ENCODE measurements around the gene EGFLAM.

Gene EGFLAM

DNA sequence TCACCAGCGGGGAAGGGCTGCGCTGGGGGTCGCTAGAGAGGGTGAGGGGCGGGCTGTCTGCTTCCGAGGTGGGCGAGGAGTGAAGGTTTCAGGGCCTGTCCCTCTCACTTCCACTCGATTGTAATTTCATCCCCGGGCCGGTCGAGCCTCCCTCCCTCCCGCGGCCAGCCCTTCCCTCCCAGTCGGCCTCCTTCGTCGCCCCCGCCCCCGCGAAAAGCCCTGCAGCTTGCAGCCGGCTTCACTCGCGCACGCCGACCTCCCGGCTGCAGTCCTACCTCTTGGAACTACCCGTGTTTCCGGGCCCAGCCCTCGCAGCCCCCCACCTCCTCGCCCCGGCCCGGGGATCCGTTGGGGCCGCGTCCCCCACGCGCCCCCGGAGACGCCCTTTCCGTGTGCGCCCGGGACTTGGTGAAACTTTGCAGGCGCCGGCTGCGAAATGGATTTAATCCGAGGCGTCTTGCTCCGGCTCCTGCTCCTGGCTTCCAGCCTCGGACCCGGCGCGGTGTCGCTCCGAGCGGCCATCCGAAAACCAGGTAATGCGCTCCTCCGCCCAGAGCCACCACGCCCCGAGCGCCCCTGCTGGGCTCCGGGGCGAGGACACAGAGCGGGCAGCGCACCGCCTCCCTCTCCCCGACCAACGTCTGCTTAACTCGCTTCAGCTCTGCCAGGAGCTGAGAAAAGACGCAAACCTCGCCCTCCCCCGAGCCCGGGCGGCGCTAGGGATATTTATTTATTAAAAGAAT, at the start of gene EGFLAM:
TSS of gene EGFLAM (plus strand) at position 241 of the 743 bp plus-strand sequence. CDS start at position 437, 196 bp downstream.
- no peak within 1 kb of the TSS for H3K4me3 ChIP-seq (ENCODE audit: low read length)
- TF ChIP-seq ZNF274 (IDR thresholded peaks at IDR 0.05; ENCODE audit: low read depth, low read length): no peak

DNA sequence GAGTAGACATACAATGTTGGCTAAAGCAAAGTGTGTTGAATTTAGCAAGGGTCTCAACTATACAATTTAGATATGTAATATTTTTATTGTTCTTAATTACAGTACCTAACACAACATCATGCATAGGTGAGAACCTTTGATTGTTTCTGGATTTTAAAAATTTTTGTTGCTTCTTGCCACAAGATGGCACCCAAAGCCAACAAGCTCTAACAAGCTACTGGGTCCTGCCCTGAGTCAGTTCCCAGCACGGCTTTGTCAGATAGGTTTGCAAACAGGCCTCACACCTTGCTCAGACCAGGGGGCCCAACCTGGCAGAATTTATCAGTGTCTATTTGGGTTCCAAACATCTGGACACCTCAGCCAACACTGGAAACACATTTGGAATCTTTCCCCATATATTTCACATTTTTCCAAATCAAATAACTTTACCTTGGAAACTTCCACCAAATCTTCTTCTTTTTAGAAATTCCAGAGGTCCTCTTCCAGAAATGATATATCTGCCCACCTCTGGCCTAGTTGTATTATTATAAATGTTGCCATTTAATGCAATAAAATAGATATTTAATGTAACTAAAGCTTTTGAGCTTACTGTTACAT, 49.5 kb upstream of the EGFLAM start:
- TF ChIP-seq ZNF274 (IDR thresholded peaks at IDR 0.05; ENCODE audit: low read depth, low read length): no peak

DNA sequence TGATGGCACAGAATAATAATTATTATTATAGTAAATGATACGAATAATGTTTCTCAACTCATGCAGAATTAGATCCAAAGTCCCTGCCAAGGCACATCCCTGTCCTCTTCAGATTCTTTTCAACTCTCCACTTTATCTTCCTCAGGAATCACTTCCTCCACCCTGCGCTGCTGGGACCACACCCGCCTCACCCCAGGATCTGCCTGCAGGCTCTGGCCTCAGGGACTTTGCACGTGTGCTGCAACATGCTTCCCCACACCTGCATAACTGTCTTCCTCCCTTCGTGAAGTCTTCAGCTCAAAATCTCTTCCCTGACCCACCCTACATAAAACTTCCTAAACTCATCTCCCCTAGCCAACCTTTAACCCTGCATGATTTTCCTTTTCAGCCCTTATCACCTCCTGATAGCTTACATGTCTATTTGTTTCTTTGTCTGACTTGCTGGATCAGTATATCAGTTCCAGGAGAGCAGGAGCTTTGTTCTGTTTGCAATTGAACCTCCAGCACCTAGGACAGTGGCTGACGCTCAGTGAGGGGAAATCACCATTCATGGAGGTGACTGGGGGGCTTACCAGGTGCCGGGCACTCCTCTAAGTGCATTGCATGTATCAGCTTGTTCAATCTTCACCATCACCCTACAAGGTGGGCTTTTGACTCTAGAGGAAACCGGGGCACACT, 47.5 kb upstream of the EGFLAM start:
- no peak overlapping the region for H3K4me3 ChIP-seq (ENCODE audit: low read length)
- no peak for TF ChIP-seq ZNF274 (IDR thresholded peaks at IDR 0.05; ENCODE audit: low read depth, low read length)

More for the DNA sequence above, 49.5 kb upstream of the EGFLAM start:
- H3K4me3 ChIP-seq (ENCODE audit: low read length): no peak overlapping the region

DNA sequence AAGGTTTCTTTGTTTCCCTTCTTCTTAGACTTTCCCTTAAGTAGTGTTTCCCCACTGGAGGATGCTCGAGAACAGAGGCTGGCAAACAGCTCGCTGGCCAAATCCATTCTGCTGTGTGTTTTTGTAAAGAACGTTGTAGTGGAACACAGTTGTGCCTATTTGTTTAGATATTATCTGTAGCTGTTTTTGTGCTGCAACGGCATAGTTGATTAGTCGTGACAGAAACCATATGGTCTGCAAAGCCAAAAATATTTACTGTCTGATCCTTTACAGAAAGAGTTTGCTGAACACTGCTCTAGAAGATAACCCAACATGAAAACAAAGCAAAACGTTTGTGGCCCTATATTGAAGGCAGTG, 47.0 kb upstream of the EGFLAM start:
- TF ChIP-seq ZNF274 (IDR thresholded peaks at IDR 0.05; ENCODE audit: low read depth, low read length): no peak
- no peak overlapping the region for H3K4me3 ChIP-seq (ENCODE audit: low read length)

DNA sequence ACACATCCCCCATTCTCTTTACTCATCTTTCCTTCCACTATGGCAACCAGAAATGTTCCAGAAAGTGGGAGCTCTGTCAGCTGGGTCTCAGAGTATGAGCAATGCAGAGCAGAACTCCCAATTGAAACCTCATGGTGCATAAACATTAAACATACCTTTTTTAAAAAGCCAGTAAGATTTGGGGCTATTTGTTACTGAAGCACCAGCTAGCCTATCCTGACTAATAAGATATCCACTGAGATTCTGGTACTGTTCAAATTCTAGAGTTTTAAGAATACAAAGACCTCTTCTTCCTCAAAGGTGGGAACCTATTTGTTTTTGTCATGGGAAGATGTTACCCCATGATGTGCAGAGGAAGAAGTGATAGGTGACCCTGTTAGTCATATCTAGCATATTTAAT, 46.1 kb upstream of the EGFLAM start:
- no peak overlapping the region for H3K4me3 ChIP-seq (ENCODE audit: low read length)
- no peak for TF ChIP-seq ZNF274 (IDR thresholded peaks at IDR 0.05; ENCODE audit: low read depth, low read length)

GRCh38 chr5:38226091-38226490, 32.3 kb upstream of the EGFLAM start:
- no peak for TF ChIP-seq ZNF274 (IDR thresholded peaks at IDR 0.05; ENCODE audit: low read depth, low read length)
- no peak overlapping the region for H3K4me3 ChIP-seq (ENCODE audit: low read length)

DNA sequence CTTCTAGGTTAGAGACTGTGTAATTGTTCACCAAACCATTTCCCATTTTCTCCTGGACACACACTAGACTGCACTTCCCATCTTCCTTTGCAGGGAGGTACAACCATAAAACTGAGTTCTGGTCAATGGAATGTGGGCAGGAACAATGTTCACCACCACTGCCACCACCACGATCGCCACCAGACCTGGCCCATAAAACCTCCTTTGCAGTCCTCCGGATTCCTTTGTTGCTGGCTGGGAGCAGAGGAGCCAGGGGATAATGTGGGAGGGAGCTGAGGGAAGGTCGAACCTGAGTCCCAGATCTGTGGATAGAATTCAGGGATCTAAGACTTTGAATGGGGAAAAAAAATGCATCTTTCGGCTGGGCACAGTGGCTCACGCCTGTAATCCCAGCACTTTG, 29.4 kb upstream of the EGFLAM start:
- no peak overlapping the region for H3K4me3 ChIP-seq (ENCODE audit: low read length)
- TF ChIP-seq ZNF274 (IDR thresholded peaks at IDR 0.05; ENCODE audit: low read depth, low read length): no peak

DNA sequence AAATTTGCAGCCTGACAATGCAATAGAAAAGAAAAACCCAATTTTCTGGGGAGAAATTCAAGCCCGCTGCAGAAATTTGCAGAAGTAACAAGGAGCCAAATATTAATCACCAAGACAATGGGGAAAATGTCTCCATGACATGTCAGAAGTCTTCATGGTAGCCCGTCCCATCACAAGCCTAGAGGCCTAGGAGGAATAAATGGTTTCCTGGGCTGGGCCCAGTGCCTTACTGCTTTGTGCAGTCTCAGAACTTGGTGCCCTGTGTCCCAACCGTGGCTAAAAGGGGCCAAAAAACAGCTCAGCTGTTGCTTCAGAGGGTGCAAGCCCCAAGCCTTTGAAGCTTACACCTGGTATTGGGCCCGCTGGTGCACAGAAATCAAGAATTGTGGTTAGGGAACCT, 23.6 kb upstream of the EGFLAM start:
- H3K4me3 ChIP-seq (ENCODE audit: low read length): no peak overlapping the region
- TF ChIP-seq ZNF274 (IDR thresholded peaks at IDR 0.05; ENCODE audit: low read depth, low read length): no peak

DNA sequence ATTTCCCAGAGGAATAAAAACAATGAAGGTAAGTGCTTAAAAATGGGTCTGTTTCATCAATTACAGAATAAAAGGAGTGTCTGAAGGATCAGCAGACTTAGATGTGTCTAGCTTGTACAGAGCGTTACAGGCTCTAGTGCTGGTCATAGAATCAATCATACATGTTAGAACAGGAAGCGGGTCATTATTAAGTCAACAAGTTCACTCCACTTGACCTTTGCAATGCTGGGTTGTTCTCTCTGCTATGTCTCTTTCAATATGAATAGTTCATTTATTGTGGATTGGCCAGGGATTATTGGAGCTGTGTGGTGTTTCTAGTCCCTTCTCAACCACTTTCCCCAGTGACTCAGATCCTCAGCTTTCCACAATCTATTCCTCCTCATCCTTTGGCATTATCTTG, 20.7 kb upstream of the EGFLAM start:
- TF ChIP-seq ZNF274 (IDR thresholded peaks at IDR 0.05; ENCODE audit: low read depth, low read length): no peak

GRCh38 chr5:38240212-38240611, 18.1 kb upstream of the EGFLAM start:
- no peak overlapping the region for H3K4me3 ChIP-seq (ENCODE audit: low read length)
- no peak for TF ChIP-seq ZNF274 (IDR thresholded peaks at IDR 0.05; ENCODE audit: low read depth, low read length)

More for the DNA sequence above, 20.7 kb upstream of the EGFLAM start:
- no peak overlapping the region for H3K4me3 ChIP-seq (ENCODE audit: low read length)

DNA sequence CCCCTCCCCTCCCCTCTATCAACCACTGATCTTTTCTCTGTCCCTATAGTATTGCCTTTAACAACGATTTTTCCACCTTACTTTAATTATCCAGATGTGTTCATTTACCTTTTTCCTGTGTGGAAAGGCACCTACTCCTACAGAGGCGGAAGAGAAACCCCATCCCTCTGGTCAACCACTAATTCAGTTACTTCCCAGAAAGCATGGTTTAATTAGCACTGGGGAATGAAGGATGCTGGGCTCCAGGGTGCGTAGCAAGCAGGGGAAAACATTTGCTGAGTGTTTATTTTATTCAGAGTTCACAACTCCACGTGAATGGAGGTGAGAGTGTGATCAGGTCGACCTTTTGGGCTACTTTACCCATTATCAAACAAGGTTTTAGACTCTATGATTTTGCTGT, 16.7 kb upstream of the EGFLAM start:
- no peak for TF ChIP-seq ZNF274 (IDR thresholded peaks at IDR 0.05; ENCODE audit: low read depth, low read length)
- H3K4me3 ChIP-seq (ENCODE audit: low read length): no peak overlapping the region

DNA sequence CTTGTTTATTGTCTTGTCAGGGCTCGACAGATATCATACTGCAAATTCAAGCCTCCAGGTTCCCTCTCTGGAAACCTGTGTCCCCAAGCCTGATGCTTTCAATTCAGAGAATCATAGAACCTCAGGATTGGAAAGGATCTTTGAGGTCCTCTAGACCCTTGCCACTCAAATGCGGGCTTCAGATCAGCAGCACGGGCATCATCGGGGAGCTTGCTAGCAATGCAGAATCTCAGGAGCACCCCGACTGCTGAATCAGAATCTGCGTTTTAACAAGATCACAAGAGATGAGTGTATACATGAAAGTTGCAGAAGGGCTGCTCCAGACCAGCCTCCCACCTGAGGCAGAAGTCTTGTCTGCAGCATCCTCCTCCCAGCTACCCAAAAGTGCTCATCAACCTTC, 13.1 kb upstream of the EGFLAM start:
- H3K4me3 ChIP-seq (ENCODE audit: low read length): no peak overlapping the region
- TF ChIP-seq ZNF274 (IDR thresholded peaks at IDR 0.05; ENCODE audit: low read depth, low read length): no peak

DNA sequence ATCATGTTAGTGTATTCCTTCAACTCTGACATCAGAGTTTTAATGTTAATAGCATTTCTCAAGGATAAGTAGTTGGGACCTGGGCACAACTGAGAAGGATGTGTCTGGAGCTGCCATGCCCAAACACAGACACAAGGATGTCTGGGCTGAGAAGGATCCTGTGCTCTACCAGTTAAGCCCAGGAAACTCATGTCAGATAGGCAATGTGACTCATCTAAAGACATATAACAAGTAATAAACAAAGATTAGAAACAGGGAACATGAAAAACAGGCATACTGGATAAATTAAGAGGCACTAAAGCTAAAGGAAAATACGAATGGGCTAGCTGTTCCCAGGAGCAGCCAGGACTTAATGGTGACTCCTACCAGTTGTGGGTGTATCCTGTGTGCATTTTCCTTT, 9.1 kb upstream of the EGFLAM start:
- TF ChIP-seq ZNF274 (IDR thresholded peaks at IDR 0.05; ENCODE audit: low read depth, low read length): no peak
- H3K4me3 ChIP-seq (ENCODE audit: low read length): no peak overlapping the region

DNA sequence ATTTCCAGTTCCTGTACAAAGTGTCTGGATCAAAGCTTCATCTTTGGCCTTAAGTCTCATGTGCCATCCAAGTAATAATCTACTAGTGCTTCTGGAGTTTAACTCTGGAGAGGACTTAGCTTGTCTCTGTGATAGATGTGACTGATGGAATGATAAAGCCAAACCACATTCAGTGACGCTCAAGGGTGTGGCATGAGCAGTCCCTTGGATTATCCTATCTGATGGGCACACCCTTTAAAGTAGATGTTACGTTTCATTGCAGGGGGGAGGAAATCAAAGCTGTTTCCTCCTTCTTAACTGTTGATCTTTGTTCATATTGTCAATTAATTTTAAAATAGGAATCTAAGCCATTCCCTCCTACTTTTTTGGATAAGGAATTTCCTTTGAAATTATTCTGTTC, 8.5 kb upstream of the EGFLAM start:
- H3K4me3 ChIP-seq (ENCODE audit: low read length): no peak overlapping the region
- TF ChIP-seq ZNF274 (IDR thresholded peaks at IDR 0.05; ENCODE audit: low read depth, low read length): no peak
